ENCODE data around the gene RYR2. TPM values are rescaled to one million over a fixed set of nuclear protein-coding genes. Genes with fewer than 3 reads are reported as not detected.

Gene RYR2
- polyA plus RNA-seq, 1 experiment: not detected

DNA sequence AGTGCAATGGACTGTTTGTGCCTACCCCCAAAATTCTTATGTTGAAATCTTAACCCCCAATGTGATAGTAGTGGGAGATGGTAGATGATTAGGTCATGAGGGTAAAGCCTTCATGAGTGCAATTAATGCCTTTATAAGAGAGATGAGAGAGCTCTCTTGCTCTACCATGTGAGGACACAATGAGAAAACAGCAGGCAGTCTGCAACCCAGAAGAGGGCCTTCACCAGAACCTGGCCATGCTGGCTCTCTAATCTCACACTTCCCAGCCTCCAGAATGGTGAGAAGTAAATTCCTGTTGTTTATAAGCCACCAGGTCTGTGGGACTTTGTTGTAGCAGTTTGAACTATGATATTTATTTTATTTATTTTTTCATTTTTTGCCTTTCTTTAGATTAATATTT, 21.0 kb downstream of the RYR2 start:
- Histone ChIP-seq H3K9me3 (ENCODE audit: control insufficient read depth, insufficient read depth, low read length) (no peaks in the 10 kb centered on the region), H3K4me3 (ENCODE audit: low read depth, low read length) (no peak overlapping the region), H3K27me3 (ENCODE audit: control insufficient read depth, insufficient read depth, low read length) (no peaks in the 10 kb centered on the region), H3K27ac (ENCODE audit: low read depth, low read length) (no peak overlapping the region)
- TF ChIP-seq, protein P1, sequence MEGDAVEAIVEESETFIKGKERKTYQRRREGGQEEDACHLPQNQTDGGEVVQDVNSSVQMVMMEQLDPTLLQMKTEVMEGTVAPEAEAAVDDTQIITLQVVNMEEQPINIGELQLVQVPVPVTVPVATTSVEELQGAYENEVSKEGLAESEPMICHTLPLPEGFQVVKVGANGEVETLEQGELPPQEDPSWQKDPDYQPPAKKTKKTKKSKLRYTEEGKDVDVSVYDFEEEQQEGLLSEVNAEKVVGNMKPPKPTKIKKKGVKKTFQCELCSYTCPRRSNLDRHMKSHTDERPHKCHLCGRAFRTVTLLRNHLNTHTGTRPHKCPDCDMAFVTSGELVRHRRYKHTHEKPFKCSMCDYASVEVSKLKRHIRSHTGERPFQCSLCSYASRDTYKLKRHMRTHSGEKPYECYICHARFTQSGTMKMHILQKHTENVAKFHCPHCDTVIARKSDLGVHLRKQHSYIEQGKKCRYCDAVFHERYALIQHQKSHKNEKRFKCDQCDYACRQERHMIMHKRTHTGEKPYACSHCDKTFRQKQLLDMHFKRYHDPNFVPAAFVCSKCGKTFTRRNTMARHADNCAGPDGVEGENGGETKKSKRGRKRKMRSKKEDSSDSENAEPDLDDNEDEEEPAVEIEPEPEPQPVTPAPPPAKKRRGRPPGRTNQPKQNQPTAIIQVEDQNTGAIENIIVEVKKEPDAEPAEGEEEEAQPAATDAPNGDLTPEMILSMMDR (IDR thresholded peaks at IDR 0.05; ENCODE audit: low read depth, low read length): no peak
- ChIA-PET POLR2A (no interaction called here), CTCF (no interaction called here)
- DNase-seq (ENCODE audit: low read depth, low spot score): no peak

DNA sequence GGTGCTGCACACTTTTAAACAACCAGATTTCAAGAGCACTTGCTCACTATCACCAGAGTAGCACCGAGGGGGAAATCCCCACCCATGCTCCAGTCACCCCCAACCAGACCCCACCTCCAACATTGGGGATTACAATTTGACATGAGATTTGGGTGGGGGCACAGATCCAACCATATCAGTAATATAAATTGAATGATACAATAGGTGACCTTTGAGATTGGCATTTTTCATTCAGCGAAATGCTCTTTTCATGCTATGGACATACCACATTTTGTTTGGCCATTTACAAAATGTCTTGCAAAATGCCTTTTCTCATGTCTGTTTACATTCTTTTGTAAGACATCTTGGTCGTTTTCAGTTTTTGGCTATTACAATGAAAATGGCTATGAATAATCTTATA, 23.9 kb downstream of the RYR2 start:
- DNase-seq (ENCODE audit: low read depth, low spot score): no peak
- TF ChIP-seq, protein P1 (IDR thresholded peaks at IDR 0.05; ENCODE audit: low read depth, low read length): no peak
- Histone ChIP-seq H3K9me3 (ENCODE audit: control insufficient read depth, insufficient read depth, low read length) (peaks cover 11% of the 10 kb centered on the region), H3K4me3 (ENCODE audit: low read depth, low read length) (no peak overlapping the region), H3K27me3 (ENCODE audit: control insufficient read depth, insufficient read depth, low read length) (no peaks in the 10 kb centered on the region), H3K27ac (ENCODE audit: low read depth, low read length) (no peak overlapping the region)
- CTCF ChIA-PET: no interaction called here
- POLR2A ChIA-PET: no interaction called here

DNA sequence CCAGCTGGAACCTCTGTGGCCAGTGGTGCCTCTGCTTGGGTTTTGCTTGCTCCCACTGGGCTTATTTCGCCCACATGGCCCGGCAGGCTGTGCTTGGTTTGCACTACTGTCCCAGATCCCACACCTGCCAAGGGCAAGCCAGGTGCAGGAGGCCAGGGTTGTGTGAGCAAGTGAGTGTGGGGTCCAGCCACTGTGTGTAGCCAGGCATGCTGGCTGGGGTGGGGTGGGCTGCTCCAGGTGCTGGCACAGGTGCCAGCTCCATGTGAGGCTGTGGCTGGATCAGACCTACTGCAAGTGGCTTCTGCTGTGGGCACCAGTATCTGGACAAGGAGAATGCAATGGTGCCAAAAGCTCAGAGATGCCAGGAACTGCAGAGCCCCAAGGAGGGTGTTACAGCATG, 28.5 kb downstream of the RYR2 start:
- peaks cover 34% of the 10 kb centered on the region for H3K9me3 ChIP-seq (ENCODE audit: control insufficient read depth, insufficient read depth, low read length)
- TF ChIP-seq, protein P1 (IDR thresholded peaks at IDR 0.05; ENCODE audit: low read depth, low read length): no peak
- H3K27ac ChIP-seq (ENCODE audit: low read depth, low read length): no peak overlapping the region
- no peaks in the 10 kb centered on the region for H3K27me3 ChIP-seq (ENCODE audit: control insufficient read depth, insufficient read depth, low read length)
- DNase-seq (ENCODE audit: low read depth, low spot score): no peak
- H3K4me3 ChIP-seq (ENCODE audit: low read depth, low read length): no peak overlapping the region
- ChIA-PET POLR2A (no interaction called here), CTCF (interaction anchor here (0.7 kb wide), 1 partner anchor 93 kb away, joined by 6 read pairs; no protein-coding TSS in a partner anchor)

DNA sequence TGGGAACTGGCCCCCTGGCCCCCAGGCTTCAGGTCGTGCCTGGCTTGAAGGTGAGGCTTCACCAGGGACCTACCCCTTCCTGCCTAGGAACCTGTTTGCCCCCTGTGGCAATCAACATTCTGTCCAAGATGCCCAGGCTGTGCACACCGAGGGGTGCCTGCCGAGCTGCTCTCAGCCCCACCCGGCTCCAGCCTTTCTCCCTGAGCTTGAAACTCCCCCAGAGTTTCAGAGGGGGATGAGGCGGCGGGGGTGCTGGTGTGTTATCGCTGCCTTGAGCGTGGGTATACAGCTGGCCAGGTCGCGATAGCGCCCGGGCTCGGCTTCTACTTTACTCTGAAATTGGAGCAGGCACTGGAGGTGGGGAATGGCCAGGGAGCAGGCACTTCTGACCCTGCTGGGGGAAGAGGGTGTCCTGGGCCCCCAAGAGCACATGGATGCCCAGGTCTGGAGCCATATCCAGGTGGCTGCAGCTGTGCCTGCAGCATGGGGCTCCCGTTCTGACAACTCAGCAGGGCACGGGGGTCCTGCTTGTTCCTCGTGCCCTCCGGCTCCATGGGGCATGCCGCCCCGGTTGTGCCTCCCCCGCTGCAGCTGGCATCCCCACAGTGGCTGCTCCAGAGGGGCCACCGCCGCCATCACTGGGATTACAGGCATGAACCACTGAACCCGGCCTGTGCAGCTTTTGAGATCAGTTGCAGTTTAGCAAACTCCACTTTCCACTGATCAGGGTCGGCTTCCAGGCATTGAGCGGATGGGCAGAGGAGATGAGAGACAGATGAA, 29.8 kb downstream of the RYR2 start:
- H3K4me3 ChIP-seq (ENCODE audit: low read depth, low read length): no peak overlapping the region
- POLR2A ChIA-PET: no interaction called here
- DNase-seq (ENCODE audit: low read depth, low spot score): no peak
- no peak overlapping the region for H3K27ac ChIP-seq (ENCODE audit: low read depth, low read length)
- no peaks in the 10 kb centered on the region for H3K27me3 ChIP-seq (ENCODE audit: control insufficient read depth, insufficient read depth, low read length)
- peaks cover 34% of the 10 kb centered on the region for H3K9me3 ChIP-seq (ENCODE audit: control insufficient read depth, insufficient read depth, low read length)
- TF ChIP-seq, protein P1 (IDR thresholded peaks at IDR 0.05; ENCODE audit: low read depth, low read length): no peak
- CTCF ChIA-PET: no interaction called here

DNA sequence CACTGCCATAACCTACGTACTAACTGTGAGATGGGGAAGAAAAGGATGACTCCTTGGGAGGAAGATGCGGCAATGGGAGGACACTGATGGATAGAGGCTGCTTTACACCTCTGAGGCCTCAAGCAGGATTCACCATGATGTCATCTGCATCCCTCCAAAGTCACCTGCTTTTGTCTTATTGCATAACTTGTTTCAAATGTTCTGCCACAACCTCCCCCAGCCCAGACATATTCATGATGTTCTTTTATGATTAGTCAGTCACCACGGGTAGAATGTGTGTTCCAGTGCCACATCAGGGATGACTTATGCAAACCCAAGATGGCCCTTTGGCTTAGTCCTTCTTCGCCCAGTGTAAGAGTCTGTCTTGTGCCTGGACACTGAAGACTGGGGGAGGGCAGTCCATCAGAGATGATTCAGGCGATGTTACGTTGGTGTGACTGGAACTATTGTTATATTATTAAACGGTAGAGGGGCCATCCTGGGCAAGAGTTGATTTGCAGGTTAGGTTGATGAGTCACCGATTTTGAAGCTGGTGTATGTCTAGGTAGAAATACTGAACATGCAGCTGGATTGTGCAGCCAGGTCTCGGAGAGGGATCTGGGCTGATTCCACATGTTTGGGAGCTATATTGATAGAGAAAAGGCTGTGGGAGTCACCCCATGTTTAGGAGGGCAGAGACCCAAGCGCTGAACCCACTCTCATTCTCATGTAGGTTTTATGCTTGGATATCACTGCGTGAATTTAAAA, 32.6 kb downstream of the RYR2 start:
- POLR2A ChIA-PET: no interaction called here
- no peaks in the 10 kb centered on the region for H3K27me3 ChIP-seq (ENCODE audit: control insufficient read depth, insufficient read depth, low read length)
- no peak for DNase-seq (ENCODE audit: low read depth, low spot score)
- TF ChIP-seq, protein P1 (IDR thresholded peaks at IDR 0.05; ENCODE audit: low read depth, low read length): no peak
- H3K27ac ChIP-seq (ENCODE audit: low read depth, low read length): no peak overlapping the region
- H3K9me3 ChIP-seq (ENCODE audit: control insufficient read depth, insufficient read depth, low read length): peaks cover 34% of the 10 kb centered on the region
- no peak overlapping the region for H3K4me3 ChIP-seq (ENCODE audit: low read depth, low read length)
- CTCF ChIA-PET: no interaction called here

All from AG04450 (cell line).